Liver (tissue), 9 donors: ENCODE data around the gene CCDC102B. TPM values are rescaled to one million over a fixed set of nuclear protein-coding genes. Genes with fewer than 3 reads are reported as not detected.

ENCODE experiments used
- DNase-seq: peaks from one replicate; pipeline ENCODE4 v3.0.0-alpha.2; 2017; ENCODE audit warnings: low spot score
- H3K27ac ChIP-seq, 2 donors: one replicate each; pipeline ENCODE4 v1.7.0; 2013; ENCODE audit warnings: inconsistent platforms in 2 of 2, low read length in 2 of 2, control low read depth in 1 of 2, low read depth in 1 of 2, mild to moderate bottlenecking in 1 of 2
- H3K27me3 ChIP-seq, 4 donors: one replicate each; pipeline versions ENCODE4 v1.6.1 to v1.7.0; 2013; ENCODE audit warnings: low read length in 3 of 4, inconsistent platforms in 1 of 4, mild to moderate bottlenecking in 1 of 4, moderate library complexity in 1 of 4; ENCODE audit not compliant: control insufficient read depth in 4 of 4, insufficient read depth in 4 of 4
- H3K36me3 ChIP-seq, 4 donors: one replicate each; pipeline versions ENCODE4 v1.6.1 to v1.7.0; 2013; ENCODE audit warnings: low read length in 3 of 4, mild to moderate bottlenecking in 3 of 4, low read depth in 1 of 4, moderate library complexity in 1 of 4; ENCODE audit not compliant: control insufficient read depth in 4 of 4, insufficient read depth in 3 of 4
- H3K4me1 ChIP-seq, 4 donors: one replicate each; pipeline versions ENCODE4 v1.6.1 to v1.7.0; 2013; ENCODE audit warnings: low read length in 3 of 4, mild to moderate bottlenecking in 3 of 4, moderate library complexity in 1 of 4; ENCODE audit not compliant: control insufficient read depth in 4 of 4, insufficient read depth in 4 of 4
- H3K4me3 ChIP-seq, 3 donors: one replicate each; pipeline versions ENCODE4 v1.6.1 to v1.7.0; 2013; ENCODE audit warnings: low read length in 3 of 3, control low read depth in 1 of 3, low read depth in 1 of 3, mild to moderate bottlenecking in 1 of 3
- H3K9ac ChIP-seq, 2 donors: one replicate each; pipeline ENCODE4 v1.7.0; 2013; ENCODE audit warnings: low read length in 2 of 2, mild to moderate bottlenecking in 2 of 2, moderate library complexity in 2 of 2, control low read depth in 1 of 2, low read depth in 1 of 2
- H3K9me3 ChIP-seq, 4 donors: one replicate each; pipeline versions ENCODE4 v1.6.1 to v1.7.0; 2013; ENCODE audit warnings: low read length in 3 of 4; ENCODE audit not compliant: control insufficient read depth in 4 of 4
- ATF3 ChIP-seq: IDR thresholded peaks from 2 replicates; pipeline ENCODE4 v1.6.1; 2016; ENCODE audit warnings: antibody characterized with exemption
- EGR1 ChIP-seq, 2 donors: IDR thresholded peaks; 2 replicates each; pipeline ENCODE4 v1.6.1; 2016 to 2018; ENCODE audit warnings: antibody characterized with exemption in 2 of 2, low read depth in 2 of 2
- GABPA ChIP-seq, 2 donors: IDR thresholded peaks in 1 of 2; conservative IDR thresholded peaks in 1 of 2; 2 replicates each; pipeline ENCODE4 v1.6.1; 2016; ENCODE audit warnings: antibody characterized with exemption in 2 of 2, mild to moderate bottlenecking in 1 of 2, moderate library complexity in 1 of 2
- HNF4A ChIP-seq, 2 donors: conservative IDR thresholded peaks; 2 replicates each; pipeline ENCODE4 v1.6.1; 2016; ENCODE audit warnings: antibody characterized with exemption in 2 of 2, mild to moderate bottlenecking in 2 of 2
- HNF4G ChIP-seq: IDR thresholded peaks from 2 replicates; pipeline ENCODE4 v1.6.1; 2016; ENCODE audit warnings: antibody characterized with exemption
- JUND ChIP-seq, 2 donors: IDR thresholded peaks; 2 replicates each; pipeline ENCODE4 v1.6.1; 2016; ENCODE audit warnings: antibody characterized with exemption in 2 of 2
- MAX ChIP-seq: IDR thresholded peaks from 2 replicates; pipeline ENCODE4 v1.6.1; 2016; ENCODE audit warnings: antibody characterized with exemption
- RAD21 ChIP-seq, 2 donors: IDR thresholded peaks; 2 replicates each; pipeline ENCODE4 v1.6.1; 2016; ENCODE audit warnings: antibody characterized with exemption in 2 of 2, mild to moderate bottlenecking in 2 of 2
- REST ChIP-seq: IDR thresholded peaks from 2 replicates; pipeline ENCODE4 v1.6.1; 2016; ENCODE audit warnings: antibody characterized with exemption, mild to moderate bottlenecking
- RXRA ChIP-seq, 2 donors: IDR thresholded peaks; 2 replicates each; pipeline ENCODE4 v1.6.1; 2017 to 2018; ENCODE audit warnings: antibody characterized with exemption in 2 of 2, mild to moderate bottlenecking in 1 of 2
- SP1 ChIP-seq: IDR thresholded peaks from 2 replicates; pipeline ENCODE4 v1.6.1; 2018; ENCODE audit warnings: antibody characterized with exemption, mild to moderate bottlenecking
- TAF1 ChIP-seq: conservative IDR thresholded peaks from 2 replicates; pipeline ENCODE4 v1.6.1; 2016; ENCODE audit warnings: antibody characterized with exemption, mild to moderate bottlenecking
- YY1 ChIP-seq: IDR thresholded peaks from 2 replicates; pipeline ENCODE4 v1.6.1; 2016; ENCODE audit warnings: antibody characterized with exemption, mild to moderate bottlenecking
- ZBTB33 ChIP-seq: IDR thresholded peaks from 2 replicates; pipeline ENCODE4 v1.6.1; 2016; ENCODE audit warnings: antibody characterized with exemption
- WGBS: extraction: QIAGEN DNeasy Blood & Tissue Kit; methylation state at CpG from one replicate; pipeline ENCODE4 v1.1.7; 2013; 5-methylcytosine and 5-hydroxymethylcytosine counted together
- polyA plus RNA-seq, 2 donors: library from polyadenylated mRNA; stranded (reverse) in 1 of 2; unstranded in 1 of 2; fragments of 200-250 nt in 1 of 2; fragments of >200 nt in 1 of 2; fragmentation: Nextera tagmentation in 1 of 2; extraction: Ambion mirVana in 1 of 2; gene quantifications; one replicate each; pipeline versions ENCODE4 v1.2.1 to v1.2.3, GENCODE V29; 2013 to 2015
- total RNA-seq, 2 donors: library from RNA; depleted of rRNA; stranded (reverse); fragments of >200 nt; gene quantifications; one replicate each; pipeline ENCODE4 v1.2.3, GENCODE V29; 2014
- donor health status: healthy.
- donor health status: healthy.
- donor health status: healthy.
- donor health status: healthy.
- donor health status: healthy.

Gene CCDC102B
- total and polyA plus RNA-seq, 4 donors: 0.54 to 4.5 (median 1.4) TPM

GRCh38 chr18:68935686-68936085 lies 137.8 kb downstream of the CCDC102B start:
- no peaks in the 10 kb centered on the region for H3K27me3 ChIP-seq
- no peak for TF ChIP-seq GABPA (IDR thresholded peaks at IDR 0.05 in 1 of 2, conservative IDR thresholded peaks at IDR 0.05 in 1 of 2)
- no peak for TF ChIP-seq MAX
- TF ChIP-seq HNF4G: no peak
- H3K4me3 ChIP-seq: no peak overlapping the region
- H3K4me1 ChIP-seq: peaks cover 0 to 5% (median 3%) of the 10 kb centered on the region in 4 donors
- no peak overlapping the region for H3K27ac ChIP-seq
- DNase-seq: no peak
- H3K36me3 ChIP-seq: no peaks in the 10 kb centered on the region
- no peaks in the 10 kb centered on the region for H3K9me3 ChIP-seq
- H3K9ac ChIP-seq: no peak overlapping the region

GRCh38 chr18:68937029-68937599 lies 139.2 kb downstream of the CCDC102B start:
- Histone ChIP-seq H3K36me3 (no peaks in the 10 kb centered on the region), H3K27me3 (no peaks in the 10 kb centered on the region), H3K9ac (no peak overlapping the region), H3K9me3 (no peaks in the 10 kb centered on the region), H3K4me1 (peaks cover 0 to 7% (median 3%) of the 10 kb centered on the region in 4 donors), H3K27ac (no peak overlapping the region), H3K4me3 (no peak overlapping the region)
- DNase-seq: no peak
- TF ChIP-seq MAX (no peak), RXRA (IDR thresholded peaks at IDR 0.05) (peak in 1 of 2 donors; percentile 14)
- WGBS: 50% methylated on average over 4 of the region's 4 CpGs

GRCh38 chr18:68940039-68940438 lies 142.2 kb downstream of the CCDC102B start:
- Histone ChIP-seq H3K36me3 (no peaks in the 10 kb centered on the region), H3K27ac (no peak overlapping the region), H3K27me3 (no peaks in the 10 kb centered on the region), H3K4me3 (no peak overlapping the region), H3K9ac (no peak overlapping the region), H3K4me1 (peaks cover 0 to 7% (median 3%) of the 10 kb centered on the region in 4 donors), H3K9me3 (no peaks in the 10 kb centered on the region)
- WGBS: 40% methylated on average over 2 of the region's 2 CpGs
- TF ChIP-seq SP1 (no peak), ATF3 (no peak), REST (no peak), RXRA (IDR thresholded peaks at IDR 0.05) (no peak), TAF1 (no peak)
- DNase-seq: no peak

DNA sequence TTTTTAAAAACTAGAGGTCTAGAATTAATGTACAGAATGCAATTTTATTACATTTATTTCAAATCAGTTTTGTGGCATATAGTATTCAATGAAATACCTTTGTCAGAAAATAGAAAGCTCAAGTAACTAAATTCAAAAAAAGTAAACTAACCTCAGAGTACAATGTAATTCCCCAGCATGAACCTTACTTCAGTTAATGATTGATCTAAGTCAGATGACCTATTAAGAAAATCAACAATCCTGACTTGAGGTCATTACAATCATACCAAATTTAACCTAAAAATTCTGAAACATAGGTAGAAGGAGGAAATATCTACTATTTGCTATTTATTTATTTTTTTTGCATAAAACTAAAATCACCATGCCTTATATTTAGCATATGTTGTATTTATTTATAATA lies 142.9 kb downstream of the CCDC102B start:
- no peak overlapping the region for H3K4me3 ChIP-seq
- H3K4me1 ChIP-seq: peaks cover 0 to 7% (median 3%) of the 10 kb centered on the region in 4 donors
- H3K27ac ChIP-seq: no peak overlapping the region
- H3K9me3 ChIP-seq: no peaks in the 10 kb centered on the region
- no peak overlapping the region for H3K9ac ChIP-seq
- no peaks in the 10 kb centered on the region for H3K36me3 ChIP-seq
- no peak for DNase-seq
- H3K27me3 ChIP-seq: no peaks in the 10 kb centered on the region
- TF ChIP-seq MAX (no peak), HNF4A (conservative IDR thresholded peaks at IDR 0.05) (peak in 1 of 2 donors; percentile 56), RAD21 (IDR thresholded peaks at IDR 0.05) (peak; percentile 21 to 39), HNF4G (no peak), TAF1 (no peak), JUND (IDR thresholded peaks at IDR 0.05) (peak in 1 of 2 donors; percentile 9), RXRA (IDR thresholded peaks at IDR 0.05) (peak; percentile 27 to 39), ZBTB33 (no peak), YY1 (no peak), SP1 (peak; percentile 9), EGR1 (IDR thresholded peaks at IDR 0.05; ENCODE audit: low read depth in 2 of 2) (no peak)
